Measurements from ENCODE around the gene LSR. TPM values are rescaled to one million over a fixed set of nuclear protein-coding genes. Genes with fewer than 3 reads are reported as not detected.

Gene LSR
- 0.45 TPM in 1 of 2 replicates, not detected in the other for total RNA-seq (ENCODE audit: low replicate concordance)

DNA sequence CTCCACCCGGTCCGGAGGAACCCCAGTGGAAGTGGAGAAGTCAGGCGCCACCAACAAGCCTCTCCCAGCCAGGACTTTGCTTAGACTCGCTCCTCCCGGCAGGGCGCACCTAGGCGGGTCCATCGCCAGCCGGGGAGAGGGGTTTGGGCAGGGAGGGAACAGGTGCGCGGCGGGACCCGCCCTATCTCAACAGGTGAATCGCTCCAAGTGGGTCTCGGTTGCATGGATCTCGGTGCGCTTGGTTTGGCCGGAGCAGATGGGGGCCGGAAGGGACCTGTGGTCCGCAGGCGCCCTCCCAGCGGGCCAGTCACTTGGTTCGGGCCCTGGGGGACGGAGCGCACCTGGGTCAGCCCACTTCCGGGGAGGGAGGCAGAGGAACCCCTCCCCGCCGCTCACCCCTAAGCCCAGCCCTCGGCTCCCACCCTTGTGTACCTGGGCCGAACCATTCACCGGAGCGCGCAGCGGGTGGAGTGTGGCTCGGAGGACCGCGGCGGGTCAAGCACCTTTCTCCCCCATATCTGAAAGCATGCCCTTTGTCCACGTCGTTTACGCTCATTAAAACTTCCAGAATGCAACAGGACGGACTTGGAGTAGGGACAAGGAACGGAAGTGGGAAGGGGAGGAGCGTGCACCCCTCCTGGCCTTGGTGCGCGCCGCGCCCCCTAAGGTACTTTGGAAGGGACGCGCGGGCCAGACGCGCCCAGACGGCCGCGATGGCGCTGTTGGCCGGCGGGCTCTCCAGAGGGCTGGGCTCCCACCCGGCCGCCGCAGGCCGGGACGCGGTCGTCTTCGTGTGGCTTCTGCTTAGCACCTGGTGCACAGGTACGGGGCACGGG is at the start of gene LSR:
Gene LSR (plus strand): TSS at position 693 of the 836 bp plus-strand sequence. CDS start 21 bp downstream, at position 714.

GRCh38 chr19:35228177-35228930 is 20.4 kb upstream of the LSR start, which contains the start of gene FAM187B:
Gene FAM187B, minus strand, starts transcription at chr19:35228739. Its CDS starts 59 bp downstream, at chr19:35228680.

DNA sequence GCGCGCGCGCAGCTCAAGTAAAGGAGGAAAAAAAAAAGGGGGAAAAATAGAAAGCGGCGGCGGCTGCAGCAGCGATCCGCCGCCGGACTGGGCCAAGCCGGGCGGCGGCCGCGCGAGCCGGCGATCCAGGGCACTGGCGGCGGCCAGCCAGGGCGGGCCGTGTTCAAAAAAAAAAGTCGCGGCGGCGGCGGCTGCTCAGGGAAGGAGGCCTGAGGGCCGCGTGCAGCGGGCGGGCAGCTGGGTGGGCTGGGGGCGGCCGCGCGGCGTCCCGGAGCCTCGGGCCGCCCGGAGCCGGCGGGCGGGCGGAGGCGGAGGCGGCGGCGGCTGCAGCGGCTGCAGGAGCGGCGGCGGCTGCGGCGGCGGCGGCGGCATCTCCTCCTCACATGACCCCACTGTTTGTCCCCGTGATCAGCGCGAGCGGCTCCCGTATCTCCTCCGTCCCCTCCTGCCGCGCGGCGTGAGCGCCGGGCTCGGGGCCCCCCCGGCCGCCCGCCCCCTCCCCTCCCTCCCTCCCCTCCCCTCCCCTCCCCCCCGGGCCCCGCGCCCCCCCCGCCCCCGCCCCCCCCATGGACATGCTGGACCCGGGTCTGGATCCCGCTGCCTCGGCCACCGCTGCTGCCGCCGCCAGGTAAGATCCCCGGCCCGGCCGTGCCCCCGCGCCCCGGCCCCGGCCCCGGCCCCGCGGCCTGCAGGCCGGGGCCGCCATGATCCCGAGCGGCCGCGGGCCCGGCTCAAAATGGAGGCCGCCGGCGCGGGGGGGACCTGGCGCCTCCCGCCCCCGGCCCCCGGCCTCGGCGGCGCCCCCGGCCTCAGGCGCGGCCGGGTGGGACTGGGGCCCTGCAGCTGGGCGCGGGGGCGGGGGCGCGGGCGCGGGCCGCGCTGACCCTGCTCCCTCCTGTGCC is 20.0 kb downstream of the LSR start, which contains the start of gene USF2:
Gene USF2 (plus strand): TSS at position 427 of the 902 bp plus-strand sequence. CDS start 140 bp downstream, at position 567.

DNA sequence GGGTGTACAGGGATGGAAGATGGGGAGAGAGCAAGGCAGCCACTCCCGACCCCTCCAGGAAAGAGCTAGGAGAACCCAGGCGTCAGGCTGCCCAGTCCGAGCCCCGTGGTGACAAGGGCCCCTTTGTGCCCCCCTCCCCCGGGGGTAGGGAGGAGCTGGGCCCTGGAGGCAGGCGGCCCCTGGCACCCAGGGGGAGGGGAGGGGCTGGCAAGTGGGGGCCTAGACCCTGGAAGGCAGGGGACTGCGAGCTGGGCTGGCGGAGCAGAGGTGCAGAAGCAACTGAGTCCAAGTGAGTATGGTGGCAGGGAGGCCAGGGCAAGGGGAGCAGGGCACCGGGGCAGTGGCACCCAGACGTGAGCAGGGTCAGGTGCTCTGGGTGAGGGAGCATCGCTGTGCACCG is 43.1 kb downstream of the LSR start, which contains the start of gene MAG:
Gene MAG (plus strand): TSS at position 246 of the 400 bp plus-strand sequence. CDS start 3,248 bp downstream, outside the sequence.

Other genes starting within 250 kb of the LSR start
- gene GRAMD1A, start 248.7 kb upstream of the LSR start, total RNA-seq (ENCODE audit: low replicate concordance): 14.0 and 25.2 TPM in 2 replicates
- gene SCN1B, start 218.5 kb upstream of the LSR start, total RNA-seq (ENCODE audit: low replicate concordance): 3.8 and 24.2 TPM in 2 replicates
- gene HPN, start 207.3 kb upstream of the LSR start, total RNA-seq (ENCODE audit: low replicate concordance): 0.12 TPM in 1 of 2 replicates, not detected in the other
- gene FXYD3, start 133.2 kb upstream of the LSR start, total RNA-seq (ENCODE audit: low replicate concordance): not detected in 2 replicates
- 0.15 and 2.1 TPM in 2 replicates for gene LGI4, start 113.9 kb upstream of the LSR start, total RNA-seq (ENCODE audit: low replicate concordance)
- gene FXYD1, start 110.2 kb upstream of the LSR start, total RNA-seq (ENCODE audit: low replicate concordance): 0.23 and 8.0 TPM in 2 replicates
- gene FXYD7, start 105.7 kb upstream of the LSR start, total RNA-seq (ENCODE audit: low replicate concordance): not detected in 2 replicates
- 13.3 and 18.9 TPM in 2 replicates for gene FXYD5, start 94.3 kb upstream of the LSR start, total RNA-seq (ENCODE audit: low replicate concordance)
- gene FAM187B, start 20.3 kb upstream of the LSR start, total RNA-seq (ENCODE audit: low replicate concordance): not detected in 2 replicates
- 44.9 and 91.6 TPM in 2 replicates for gene USF2, start 20.0 kb downstream of the LSR start, total RNA-seq (ENCODE audit: low replicate concordance)
- 0.08 TPM in 1 of 2 replicates, not detected in the other for gene HAMP, start 33.5 kb downstream of the LSR start, total RNA-seq (ENCODE audit: low replicate concordance)
- gene MAG, start 43.2 kb downstream of the LSR start, total RNA-seq (ENCODE audit: low replicate concordance): 2.0 TPM in 1 of 2 replicates, not detected in the other
- gene CD22, start 80.2 kb downstream of the LSR start, total RNA-seq (ENCODE audit: low replicate concordance): 0.70 and 0.98 TPM in 2 replicates
- gene FFAR1, start 98.9 kb downstream of the LSR start, total RNA-seq (ENCODE audit: low replicate concordance): not detected in 2 replicates
- not detected in 2 replicates for gene FFAR3, start 109.5 kb downstream of the LSR start, total RNA-seq (ENCODE audit: low replicate concordance)
- not detected in 2 replicates for gene GPR42, start 122.1 kb downstream of the LSR start, total RNA-seq (ENCODE audit: low replicate concordance)
- gene FFAR2, start 199.3 kb downstream of the LSR start, total RNA-seq (ENCODE audit: low replicate concordance): not detected in 2 replicates
- gene KRTDAP, start 241.5 kb downstream of the LSR start, total RNA-seq (ENCODE audit: low replicate concordance): not detected in 2 replicates

Data from smooth muscle cell of the coronary artery (primary cell).